ENCODE data around the gene MAJIN.

DNA sequence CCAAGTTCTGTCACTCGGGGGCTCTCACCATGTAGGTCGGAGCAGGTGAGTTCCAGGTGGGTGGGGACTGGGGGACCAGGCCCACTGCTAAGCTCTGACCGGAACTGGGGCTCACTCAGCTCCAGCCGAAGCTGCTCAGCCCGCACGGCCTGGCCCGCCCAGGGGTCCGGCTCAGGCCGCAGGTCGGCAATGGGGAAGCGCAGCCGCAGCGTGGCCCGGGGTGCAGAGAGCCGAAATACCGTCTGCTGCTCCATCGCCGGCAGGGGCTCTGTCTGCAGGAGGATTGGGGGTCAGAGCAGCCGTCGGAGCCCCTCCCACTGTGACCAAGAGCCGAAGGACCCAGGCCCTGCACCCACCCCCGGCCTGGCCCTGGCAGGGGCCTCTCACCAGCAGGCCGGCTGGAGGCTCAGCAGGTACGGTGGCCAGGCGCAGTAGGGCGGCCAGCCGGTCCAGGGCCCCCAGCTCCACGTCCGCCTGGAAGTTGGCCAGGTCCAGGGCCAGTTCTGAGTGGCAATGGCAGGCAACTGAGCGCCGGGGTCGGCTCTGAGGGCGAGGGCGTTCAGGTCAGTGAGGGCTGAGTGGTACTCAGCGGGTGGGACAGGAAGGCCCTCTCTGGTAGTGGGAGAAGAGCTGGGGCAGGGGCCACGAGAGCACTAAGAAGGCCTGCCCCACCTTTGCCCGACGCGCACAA lies 62.1 kb downstream of the MAJIN start:
- TF ChIP-seq, protein P1, sequence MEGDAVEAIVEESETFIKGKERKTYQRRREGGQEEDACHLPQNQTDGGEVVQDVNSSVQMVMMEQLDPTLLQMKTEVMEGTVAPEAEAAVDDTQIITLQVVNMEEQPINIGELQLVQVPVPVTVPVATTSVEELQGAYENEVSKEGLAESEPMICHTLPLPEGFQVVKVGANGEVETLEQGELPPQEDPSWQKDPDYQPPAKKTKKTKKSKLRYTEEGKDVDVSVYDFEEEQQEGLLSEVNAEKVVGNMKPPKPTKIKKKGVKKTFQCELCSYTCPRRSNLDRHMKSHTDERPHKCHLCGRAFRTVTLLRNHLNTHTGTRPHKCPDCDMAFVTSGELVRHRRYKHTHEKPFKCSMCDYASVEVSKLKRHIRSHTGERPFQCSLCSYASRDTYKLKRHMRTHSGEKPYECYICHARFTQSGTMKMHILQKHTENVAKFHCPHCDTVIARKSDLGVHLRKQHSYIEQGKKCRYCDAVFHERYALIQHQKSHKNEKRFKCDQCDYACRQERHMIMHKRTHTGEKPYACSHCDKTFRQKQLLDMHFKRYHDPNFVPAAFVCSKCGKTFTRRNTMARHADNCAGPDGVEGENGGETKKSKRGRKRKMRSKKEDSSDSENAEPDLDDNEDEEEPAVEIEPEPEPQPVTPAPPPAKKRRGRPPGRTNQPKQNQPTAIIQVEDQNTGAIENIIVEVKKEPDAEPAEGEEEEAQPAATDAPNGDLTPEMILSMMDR (IDR thresholded peaks at IDR 0.05): no peak
- no peak for TF ChIP-seq POLR2A (IDR thresholded peaks at IDR 0.05)

Data from heart left ventricle (tissue), 13 donors.